GM21723 (cell line): ENCODE data around the gene ALS2CL.
"Not testable (repeated sequence)": the region's sequence is repeated elsewhere in the genome, so short reads cannot be mapped to it uniquely, and the experiment has no call there.

ENCODE experiments used
- ATAC-seq: cut with Tn5 transposase; IDR thresholded peaks from one replicate; pipeline ENCODE4 v1.9.1; 2021; ENCODE audit warnings: mild to moderate bottlenecking, moderate library complexity; ENCODE audit not compliant: unreplicated experiment

The ALS2CL gene

GRCh38 chr3:46705022-46705530 is 11.6 kb upstream of the ALS2CL start:
- no peak for ATAC-seq

- not testable (repeated sequence) for ATAC-seq
Observed at GRCh38 chr3:46704346-46704745, 10.9 kb upstream of the ALS2CL start.

DNA sequence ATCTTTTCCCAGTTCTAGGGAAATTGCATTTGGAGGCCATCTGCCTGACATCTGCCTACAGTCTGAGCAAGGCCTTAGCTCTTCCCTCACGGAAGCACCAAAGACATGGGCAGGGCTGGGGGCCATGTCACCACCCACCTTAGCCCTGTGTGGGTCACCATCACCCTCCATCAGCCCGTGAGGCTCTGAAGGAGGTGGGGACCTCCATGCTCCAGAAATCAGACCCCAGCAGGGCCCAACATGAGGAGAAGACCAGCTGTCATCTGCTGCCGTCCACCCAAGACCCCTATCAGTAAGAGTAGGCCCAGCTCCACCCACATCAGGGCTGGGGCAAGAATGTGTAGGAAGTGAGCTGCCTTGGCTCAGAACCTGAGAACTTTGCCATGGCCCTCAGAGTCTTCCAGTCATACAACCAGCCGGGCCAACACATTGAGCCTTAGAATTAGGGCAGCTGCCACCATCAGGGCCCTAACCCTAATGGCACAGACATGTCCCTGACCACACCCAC is 9.6 kb upstream of the ALS2CL start:
- no peak for ATAC-seq

GRCh38 chr3:46702246-46703012 is 8.9 kb upstream of the ALS2CL start:
- ATAC-seq = no peak

DNA sequence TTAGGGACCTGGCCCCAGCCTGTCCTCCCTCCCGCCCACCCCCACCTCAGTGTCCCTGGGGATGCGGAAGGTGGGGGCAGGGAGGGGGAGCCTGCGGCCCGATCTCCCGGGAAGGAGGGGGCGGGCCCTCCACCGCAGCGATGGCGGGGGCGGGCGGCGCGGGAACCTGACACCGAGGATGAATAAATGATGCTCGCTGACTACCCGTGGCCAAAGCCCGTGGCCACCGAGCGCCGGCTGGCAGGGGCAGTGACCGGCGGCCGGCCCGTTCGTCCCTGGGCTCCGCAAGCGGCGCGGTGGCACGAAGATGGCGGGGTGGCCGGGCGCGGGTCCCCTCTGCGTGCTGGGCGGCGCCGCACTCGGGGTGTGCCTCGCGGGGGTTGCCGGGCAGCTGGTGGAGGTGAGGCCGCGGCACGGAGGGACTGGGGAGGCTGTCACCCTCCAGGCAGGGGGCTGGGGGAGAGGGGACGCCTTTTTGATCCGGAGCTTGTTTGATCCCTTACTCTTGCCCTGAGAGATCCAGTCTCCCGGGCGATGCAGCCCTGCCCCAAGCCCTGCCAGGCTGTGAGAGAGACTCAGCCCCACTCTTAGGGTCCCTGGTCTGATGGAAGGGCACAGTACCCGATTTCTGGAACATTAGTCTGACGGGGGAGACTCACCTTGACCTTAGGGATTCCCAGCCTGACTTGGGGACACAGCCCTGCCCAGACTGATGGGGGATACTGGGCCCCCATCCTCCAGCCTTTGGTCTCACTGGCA is 7.9 kb upstream of the ALS2CL start, which contains the start of gene TMIE:
TMIE (plus strand) TSS at position 212 of the 759 bp plus-strand sequence; CDS start at position 308, 96 bp downstream.
- ATAC-seq = no peak

DNA sequence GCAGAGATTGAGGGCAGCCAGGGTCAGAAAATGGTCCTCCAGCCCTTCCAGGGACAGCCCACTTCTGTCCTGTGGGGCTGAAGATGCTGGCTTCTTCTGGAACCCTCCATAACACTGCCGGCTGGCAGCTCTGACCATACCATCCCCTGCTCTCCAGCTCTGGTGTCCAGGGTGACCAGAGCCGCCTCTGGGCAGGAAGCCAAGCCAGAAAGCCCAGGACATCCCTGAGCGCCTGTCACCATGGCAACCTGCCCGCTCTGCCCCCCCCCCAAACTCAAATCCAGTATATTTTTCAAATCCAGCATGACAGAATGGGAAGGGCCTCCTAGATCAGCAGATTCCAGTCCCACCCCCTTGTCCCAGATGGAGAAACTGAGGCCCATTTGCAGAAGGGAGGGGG is 7.3 kb upstream of the ALS2CL start:
- ATAC-seq = no peak

DNA sequence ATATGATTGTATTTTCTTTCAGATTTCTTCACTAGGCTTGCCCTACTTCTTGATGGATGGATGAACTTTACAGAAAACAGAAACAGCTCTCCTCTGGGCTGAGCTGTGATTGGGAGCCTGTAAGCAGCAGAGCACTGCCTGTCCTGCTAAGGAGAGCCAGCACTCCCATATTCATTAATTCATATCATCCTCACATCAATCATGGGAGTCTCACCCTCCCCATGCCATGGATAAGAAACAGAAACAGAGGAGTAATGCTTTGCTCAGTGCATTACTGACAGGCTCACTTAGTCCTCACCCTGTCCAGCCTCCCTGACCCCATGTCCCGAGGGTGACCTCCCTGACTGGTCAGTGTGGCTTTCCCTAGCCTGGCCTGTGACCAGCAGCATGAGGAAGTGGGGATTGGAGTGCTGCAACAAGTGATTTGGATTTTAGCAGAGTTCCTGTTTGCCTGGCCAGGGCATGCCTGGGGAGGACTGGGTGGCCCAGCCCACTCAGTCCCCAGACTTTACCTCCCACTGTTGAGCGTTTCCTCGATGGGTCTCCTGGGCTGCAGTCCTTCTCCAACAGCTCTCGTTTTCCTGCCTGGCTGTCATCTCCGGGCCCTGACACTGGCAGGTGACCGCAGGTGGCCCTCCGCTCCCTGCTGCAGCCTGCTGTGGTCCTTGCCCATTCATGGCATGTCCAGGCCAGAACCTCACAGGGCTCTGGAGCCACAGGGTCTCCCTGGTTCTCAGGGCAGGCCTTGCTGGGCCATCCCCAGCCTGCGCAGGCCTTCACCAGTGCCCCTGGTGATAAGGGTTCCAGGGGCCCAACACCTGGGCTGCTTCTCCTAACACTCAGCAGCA is 6.4 kb upstream of the ALS2CL start:
- no peak for ATAC-seq

GRCh38 chr3:46695962-46696894 is 2.7 kb upstream of the ALS2CL start:
- no peak for ATAC-seq

GRCh38 chr3:46695177-46695961 is 1.9 kb upstream of the ALS2CL start:
- ATAC-seq = no peak

- no peak for ATAC-seq
Observed at GRCh38 chr3:46694520-46694919, 1.0 kb upstream of the ALS2CL start.

DNA sequence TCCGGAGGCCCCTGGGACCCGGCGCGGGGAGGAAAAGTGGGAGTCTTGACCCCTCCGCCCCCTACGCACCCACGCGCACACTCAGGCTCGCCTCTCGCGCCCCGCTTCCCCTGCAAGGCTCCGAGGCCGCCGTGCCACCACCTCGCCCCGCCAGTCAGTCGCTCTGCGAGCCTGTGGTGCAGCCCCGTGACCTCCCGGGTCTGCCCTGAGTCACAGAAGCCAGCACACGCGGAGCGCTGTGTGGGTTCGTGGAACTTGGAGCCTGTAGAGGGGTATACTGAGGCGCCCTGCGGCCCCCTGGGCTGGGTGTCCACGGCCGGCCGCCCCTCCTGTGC is 380 bp upstream of the ALS2CL start:
- ATAC-seq = no peak

- ATAC-seq = no peak
Observed at GRCh38 chr3:46692566-46692990, 901 bp downstream of the ALS2CL start.

DNA sequence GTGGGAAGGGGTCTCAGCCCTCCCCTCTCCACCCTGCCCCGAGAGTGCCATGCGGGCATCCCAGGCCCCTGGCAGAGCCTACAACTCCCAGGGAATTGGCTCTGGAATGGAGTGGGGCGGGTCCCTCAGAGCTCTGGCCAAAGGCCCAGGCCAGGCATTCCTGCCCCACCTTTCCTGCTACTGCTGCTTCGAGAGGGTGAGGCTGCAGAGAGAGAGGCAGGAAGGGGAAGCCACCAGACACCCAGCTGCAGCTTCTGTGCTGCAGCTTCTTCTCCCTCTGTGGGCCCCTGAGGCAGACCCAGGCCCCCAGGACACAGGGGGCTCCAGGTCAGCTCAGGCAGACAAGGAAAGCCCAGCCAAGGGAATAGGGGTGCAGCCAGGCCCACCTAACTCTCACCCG is 2.7 kb downstream of the ALS2CL start:
- ATAC-seq = no peak

DNA sequence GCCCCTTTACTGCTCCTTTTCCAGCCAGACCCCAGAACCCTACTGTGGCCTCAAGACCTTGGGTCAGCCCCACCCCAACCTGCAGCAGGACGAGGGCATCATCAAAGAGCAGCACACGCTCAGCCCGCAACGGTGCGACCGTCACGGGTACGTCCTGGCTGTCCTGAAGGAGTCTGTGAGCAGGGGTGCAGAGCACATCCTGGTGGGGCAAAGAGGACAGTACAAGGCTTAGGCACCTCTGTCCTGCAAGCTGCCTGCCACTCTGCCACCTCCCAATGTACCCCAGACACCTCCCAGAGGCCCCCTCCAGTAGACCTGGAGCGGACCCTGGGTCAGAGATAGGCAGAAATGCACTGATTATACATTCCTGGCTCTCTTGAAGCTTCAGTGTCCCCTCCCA is 8.0 kb downstream of the ALS2CL start:
- no peak for ATAC-seq

DNA sequence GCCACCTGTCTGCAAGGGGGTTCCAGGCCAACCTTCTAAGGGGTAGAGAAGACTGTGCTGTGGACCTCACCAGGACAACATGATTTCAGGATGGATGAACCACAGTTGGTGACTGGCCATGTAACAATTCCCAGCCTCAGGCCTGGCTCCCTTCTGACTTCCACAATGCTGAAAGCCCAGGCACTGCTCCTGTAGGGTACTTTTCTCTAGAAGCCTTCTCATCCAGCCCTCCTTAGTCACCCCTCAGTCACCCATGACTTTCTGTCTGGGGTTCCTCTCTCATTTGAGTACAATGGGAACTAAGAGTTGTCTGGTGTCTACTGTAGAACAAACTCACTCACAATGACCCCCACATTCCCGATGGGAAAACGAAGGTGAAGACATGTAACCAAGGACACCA is 8.6 kb downstream of the ALS2CL start:
- no peak for ATAC-seq

GRCh38 chr3:46682974-46683373 is 10.5 kb downstream of the ALS2CL start:
- no peak for ATAC-seq

DNA sequence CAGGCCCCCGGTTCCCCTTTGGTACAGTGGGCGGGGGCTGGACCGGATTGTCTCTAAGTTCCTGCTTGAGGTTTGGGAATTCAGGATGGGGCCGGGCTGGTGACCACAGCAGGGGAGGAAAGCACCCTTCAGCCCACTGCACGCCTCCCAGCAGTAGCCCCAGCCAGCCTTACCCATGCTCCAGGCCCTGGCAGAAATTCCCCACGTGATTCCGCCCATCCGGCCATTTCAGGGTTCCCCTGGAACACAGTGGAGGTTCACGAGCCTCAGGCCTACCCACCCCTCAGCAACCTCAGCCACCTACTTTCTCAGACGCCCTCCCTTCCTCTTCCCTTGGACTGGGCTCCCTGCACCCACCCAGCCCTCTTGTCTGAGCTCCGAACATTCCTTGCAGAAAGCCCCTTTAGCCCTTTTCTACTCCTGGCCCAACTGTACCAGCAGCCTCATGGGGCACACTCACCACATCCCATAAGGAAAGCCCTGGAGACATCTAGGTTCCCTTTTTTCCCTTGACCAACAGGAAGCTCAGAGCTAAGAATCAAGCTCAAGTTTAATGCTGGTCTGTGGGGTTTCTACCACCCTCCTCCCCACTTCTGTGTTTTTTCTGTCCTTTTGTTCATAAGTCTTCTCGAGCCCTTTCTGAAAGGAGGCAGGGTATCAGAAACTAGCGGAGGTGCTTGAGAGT is 11.5 kb downstream of the ALS2CL start:
- ATAC-seq = no peak

GRCh38 chr3:46681387-46681786 is 12.1 kb downstream of the ALS2CL start:
- no peak for ATAC-seq
